Ammon's horn (tissue), 1 donor: ENCODE measurements around the gene SNRPA.
"Not testable (repeated sequence)": the region's sequence is repeated elsewhere in the genome, so short reads cannot be mapped to it uniquely, and the experiment has no call there.

ENCODE experiments used
- DNase-seq: peaks from one replicate; pipeline ENCODE4 v3.0.0-alpha.2; 2016; ENCODE audit warnings: low spot score

The SNRPA gene

DNA sequence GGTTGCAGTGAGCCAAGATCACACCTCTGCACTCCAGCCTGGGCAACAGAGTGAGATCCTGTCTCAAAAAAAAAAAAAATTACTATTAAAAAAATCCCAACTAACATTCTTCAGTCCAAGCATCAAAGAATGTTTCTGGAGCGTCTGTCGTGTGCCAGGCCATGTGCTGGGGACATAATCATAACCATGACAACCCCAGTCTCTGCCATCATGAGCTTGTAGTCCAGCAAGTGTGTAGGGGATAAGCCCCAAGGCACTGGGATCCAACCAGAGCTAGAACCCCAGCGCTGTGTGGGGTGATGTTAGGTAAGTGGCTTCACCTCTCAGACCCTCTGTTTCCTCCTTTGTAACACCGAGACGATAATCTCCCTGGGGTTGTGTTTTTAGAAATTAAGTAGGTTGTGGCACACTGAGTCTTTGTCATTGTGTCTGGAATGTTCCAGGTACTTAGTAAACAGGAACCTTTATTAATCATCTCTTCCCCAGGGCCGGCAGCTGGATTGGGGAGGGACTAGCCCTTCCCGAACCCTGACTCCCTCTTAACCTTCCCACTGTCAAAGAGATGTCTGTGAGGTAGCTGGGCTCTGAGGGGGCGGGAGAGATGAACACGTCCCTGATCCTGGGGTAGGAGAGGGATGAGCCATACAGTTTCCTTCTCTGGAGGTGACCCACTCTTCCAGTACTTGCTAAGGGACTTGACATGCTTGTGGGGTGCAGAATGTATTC lies 28.9 kb upstream of the SNRPA start:
- DNase-seq, result no peak

DNA sequence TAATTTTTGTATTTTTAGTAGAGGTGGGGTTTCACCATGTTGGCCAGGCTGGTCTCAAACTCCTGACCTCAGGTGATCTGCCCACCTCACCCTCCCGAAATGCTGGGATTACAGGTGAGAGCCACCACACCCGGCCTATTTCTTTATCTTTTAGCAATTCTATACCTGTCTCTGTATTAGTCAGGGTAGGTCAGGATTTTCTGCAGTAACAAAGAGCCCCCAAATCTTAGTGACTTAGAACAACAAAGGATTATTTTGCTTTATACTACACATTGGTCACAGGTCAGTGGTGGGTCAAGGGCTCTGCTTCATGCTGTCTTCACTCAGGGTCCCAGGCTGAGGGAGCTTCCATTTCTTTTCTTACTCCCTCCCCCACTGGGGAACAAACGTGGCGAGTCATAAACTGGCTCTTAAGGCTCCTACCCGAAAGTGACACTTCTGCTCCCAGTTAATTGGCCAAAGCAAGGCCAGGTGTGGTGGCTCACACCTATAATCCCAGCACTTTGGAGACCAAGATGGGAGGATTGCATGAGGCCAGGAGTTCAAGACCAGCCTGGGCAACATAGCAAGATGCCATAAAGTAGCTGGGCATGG lies 27.2 kb upstream of the SNRPA start:
- no peak for DNase-seq

DNA sequence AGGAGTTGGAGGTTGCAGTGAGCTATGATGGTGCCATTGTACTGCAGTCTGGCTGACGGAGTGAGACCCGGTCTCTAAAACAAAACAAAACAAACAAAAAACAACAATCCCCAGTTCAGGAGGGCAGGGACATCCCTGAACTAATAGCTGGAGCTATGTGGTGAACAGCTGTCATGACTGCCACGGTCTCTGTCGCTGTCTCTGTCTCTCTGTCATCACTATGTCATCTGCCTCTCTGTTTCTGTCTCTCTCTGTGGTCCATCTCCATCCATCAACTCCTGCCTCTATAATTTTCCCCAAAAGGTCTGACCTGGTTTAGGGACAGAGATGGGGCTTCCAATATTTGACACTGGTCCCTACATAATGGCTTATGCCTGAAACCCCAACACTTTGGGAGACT lies 26.7 kb upstream of the SNRPA start:
- DNase-seq, result no peak

GRCh38 chr19:40724855-40725254 lies 26.1 kb upstream of the SNRPA start:
- no peak for DNase-seq

GRCh38 chr19:40726279-40726678 lies 24.7 kb upstream of the SNRPA start:
- DNase-seq, result no peak

DNA sequence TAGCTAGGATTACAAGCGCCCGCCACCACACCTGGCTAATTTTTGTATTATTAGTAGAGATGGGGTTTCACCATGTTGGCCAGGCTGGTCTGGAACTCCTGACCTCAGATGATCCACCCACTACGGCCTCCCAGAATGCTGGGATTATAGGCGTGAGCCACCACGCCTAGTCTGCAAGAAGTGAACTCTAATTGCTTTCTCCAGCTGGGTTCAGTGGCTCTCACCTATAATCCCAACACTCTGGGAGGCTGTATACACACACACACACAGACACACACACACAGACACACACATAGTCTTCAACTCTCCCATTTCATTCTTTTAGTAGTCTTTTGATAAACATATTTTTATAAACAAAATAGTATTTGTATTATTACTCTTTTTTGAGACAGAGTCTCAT lies 20.9 kb upstream of the SNRPA start:
- DNase-seq, result not testable (repeated sequence)

DNA sequence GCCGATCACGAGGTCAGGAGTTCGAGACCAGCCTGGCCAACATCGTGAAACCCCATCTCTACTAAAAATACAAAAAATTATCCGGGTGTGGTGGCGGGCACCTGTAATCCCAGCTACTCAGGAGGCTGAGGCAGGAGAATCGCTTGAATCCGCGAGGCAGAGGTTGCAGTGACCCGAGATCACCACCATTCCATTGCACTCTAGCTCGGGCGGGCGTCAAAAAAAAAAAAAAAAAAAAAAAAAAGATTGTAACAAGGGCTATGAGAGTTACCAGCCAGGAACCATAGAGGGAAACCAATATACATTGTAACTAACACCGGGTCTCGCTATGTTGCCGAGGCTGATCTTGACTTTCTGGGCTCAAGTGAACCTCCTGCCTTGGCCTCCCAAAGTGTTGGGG lies 18.7 kb upstream of the SNRPA start:
- not testable (repeated sequence) for DNase-seq

DNA sequence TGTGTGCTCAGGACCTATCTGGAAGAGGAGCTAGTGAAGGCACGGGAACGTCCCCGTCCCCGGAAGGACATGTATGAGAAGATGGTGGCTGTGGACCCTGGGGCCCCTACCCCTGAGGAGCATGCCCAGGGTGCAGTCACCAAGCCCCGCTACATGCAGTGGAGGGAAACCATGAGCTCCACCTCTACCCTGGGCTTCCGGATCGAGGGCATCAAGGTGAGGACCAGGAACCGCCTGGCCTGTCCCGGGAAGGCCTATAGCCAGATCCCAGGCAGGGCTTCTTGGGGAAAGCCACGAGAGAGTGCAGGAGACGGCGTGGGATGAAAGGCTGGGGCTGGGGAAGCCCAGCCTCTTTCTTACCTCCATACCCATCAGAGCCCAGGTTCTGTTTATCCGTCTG lies 17.9 kb upstream of the SNRPA start:
- DNase-seq, result no peak

DNA sequence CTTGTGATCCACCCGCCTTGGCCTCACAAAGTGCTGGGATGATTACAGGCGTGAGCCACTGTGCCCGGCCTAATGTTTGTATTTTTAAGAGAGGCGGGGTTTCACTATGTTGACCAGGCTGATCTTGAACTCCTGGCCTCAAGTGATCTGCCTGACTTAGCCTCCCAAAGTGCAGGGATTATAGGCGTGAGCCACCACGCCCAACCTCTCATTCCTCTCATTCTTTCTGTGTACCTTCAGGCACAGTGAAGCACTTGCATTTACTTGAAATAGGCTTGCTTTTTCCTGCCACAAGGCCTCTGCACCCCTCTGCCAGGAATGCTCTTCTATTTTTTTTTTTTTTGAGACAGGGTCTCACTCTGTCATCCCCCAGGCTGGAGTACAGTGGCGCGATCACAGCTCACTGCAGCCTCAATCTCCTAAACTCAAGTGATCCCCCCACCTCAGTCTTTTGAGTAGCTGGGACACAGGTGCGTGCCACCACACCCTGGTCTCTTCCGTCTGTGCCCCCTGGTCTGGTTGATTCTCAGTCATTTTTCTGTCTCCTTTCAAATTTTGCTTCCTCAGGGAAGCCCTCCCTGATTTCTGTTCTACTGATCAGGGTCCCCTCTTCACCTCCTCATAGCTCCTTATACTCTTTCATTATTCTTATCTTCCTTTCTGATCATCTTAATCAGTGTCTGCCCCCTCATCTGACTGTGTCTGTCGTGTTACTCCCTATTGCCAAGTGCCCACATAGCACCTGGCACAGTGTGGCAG lies 15.8 kb upstream of the SNRPA start:
- DNase-seq, result no peak

DNA sequence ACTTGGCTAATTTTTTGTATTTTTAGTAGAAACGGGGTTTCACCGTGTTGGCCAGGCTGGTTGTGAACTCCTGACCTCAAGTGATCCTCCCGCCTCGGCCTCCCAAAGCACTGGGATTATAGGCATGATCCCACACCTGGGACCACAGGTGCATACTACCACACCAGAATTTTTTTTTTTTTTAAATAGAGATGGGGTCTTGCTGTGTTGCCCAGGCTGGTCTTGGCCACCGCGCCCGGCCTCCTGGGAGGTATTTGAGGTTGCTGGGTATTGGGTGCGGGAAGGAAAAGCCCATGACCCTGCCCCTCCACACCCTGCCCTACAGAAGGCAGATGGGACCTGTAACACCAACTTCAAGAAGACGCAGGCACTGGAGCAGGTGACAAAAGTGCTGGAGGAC lies 14.3 kb upstream of the SNRPA start:
- DNase-seq, result no peak

- DNase-seq, result no peak
Measured at GRCh38 chr19:40737102-40737644, 13.8 kb upstream of the SNRPA start.

DNA sequence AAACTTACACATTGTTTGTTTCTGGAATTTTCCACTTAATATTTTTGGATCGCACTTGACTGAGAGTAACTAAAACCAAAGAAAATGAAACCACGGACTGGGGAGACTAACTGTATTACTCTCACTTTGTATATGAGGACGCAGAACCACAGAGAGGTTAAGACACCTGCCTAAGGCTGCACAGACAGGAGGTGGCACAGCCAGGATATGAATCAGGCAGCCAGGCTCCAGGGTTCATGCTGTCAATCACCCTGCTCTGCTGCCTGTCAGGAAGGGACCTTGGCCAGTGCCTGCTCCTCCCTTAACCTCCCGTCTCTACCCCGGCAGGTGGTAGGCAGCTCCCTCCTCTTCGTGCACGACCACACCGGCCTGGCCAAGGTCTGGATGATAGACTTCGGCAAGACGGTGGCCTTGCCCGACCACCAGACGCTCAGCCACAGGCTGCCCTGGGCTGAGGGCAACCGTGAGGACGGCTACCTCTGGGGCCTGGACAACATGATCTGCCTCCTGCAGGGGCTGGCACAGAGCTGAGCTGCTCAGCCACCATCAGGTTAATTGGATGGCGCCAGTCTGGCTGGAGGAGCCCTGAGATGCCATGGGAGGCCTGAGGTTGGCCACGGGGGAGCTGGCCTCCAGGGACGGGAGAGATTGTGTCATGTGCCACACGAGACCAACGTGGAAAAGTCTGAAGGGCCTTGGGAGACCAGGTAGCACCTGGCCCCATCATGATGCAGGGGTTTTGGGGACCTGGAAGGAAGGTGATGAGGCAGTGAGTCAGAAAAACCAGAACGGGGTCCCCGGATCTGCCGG lies 11.8 kb upstream of the SNRPA start:
- DNase-seq, result no peak

- DNase-seq, result no peak
Measured at GRCh38 chr19:40739871-40740703, 10.9 kb upstream of the SNRPA start.

DNA sequence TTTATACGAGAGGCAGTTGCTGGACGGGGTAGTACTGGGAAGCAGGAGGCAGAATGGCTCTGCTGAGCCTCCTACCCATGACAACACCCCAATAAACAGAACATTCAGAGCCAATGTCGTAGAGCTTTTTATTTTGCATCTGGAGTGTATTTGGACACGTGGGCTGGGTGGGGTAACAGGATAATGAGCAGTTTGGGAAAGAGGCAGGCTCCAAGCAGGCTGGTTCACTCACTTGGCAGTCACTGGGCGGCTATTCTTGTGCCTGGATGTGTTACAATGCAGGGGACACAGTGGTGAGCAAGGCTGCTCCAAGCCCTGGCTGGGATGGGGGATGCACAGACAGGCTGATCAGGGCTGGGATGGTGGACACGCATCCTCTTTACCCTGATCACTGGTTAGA lies 10.3 kb upstream of the SNRPA start:
- DNase-seq, result peak; percentile 87

- DNase-seq, result no peak
Measured at GRCh38 chr19:40741527-40742390, 9.2 kb upstream of the SNRPA start.

- DNase-seq, result no peak
Measured at GRCh38 chr19:40742477-40742876, 8.5 kb upstream of the SNRPA start.

DNA sequence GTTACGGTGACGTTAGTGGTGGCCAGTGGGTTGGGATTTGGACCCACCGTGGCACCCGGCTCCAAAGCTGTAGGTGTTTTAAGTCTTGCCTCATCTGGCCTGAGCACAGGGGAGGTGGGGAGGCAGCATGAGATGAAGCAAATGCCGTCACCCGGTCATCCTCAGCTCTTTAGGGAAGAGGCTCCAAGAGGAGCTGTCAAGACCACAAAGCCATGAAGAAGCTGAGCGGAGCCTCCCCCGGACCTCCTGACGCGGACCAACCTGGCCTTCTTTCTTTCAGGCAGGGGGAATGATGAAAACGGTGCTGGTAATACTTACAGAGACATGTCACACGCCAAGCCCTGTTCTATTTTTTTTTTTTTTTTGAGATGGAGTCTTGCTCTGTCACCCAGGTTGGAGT lies 8.1 kb upstream of the SNRPA start:
- no peak for DNase-seq

DNA sequence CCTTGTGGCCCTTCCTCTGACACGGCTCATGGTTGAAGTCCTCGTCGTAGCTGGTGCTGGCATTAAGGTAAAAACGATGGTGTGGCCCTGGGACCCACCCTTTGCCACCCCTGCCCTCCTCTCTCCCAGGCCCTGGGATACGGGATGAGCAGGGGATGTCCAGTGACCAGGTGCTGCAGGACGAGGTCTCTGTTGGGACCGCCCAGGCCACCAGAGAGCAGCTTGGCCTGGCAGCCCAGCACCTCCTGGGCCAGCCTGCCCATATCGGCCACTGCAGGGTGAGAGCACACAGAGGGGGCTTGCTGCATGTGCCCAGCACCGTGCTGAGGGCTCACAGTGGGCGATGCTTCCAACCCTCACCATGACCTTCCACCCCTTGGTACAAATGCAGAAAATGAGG lies 7.1 kb upstream of the SNRPA start:
- DNase-seq, result no peak

DNA sequence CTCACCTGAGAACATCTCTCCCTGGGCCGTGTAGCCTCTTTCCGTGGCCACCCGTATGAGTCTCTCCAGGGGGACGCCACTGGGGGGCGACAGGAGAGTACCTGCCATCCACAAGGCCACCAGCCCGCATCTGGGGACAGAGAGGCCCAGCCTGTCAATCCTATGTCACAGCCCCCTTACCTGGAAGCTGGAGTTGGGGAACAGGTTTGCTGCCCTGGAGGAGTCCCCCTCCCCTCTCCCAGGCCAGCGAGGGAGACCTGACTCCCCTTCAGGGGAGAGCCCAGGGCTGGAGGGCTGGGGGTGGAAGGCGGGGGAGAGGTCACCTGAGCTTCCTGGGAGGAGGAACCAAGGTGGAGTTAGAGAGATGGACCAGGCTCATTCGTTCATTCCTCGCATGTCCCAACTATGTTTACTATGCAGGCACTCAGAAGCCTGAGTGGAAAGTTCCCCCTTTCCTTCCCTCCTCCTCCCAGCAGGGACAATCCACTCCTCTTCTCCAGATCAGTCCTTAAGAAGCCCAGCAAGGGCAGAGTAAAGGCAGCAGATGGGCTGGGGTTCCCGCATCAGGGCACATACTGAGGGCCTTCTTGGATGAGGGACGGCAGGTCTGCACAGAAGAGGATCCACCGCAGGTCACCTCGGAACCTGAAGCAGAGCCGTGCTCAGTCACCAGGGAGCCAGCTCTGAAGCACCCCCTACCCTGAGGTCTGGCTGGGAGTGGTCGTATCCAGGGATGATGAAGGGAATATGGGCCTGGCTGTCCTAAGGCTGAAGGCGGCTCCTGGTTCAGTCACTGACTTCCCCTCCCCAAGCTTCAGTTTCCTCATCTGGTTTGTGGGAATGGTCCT lies 6.2 kb upstream of the SNRPA start:
- DNase-seq, result no peak
